ENCODE data around the gene ITPRID1.

DNA sequence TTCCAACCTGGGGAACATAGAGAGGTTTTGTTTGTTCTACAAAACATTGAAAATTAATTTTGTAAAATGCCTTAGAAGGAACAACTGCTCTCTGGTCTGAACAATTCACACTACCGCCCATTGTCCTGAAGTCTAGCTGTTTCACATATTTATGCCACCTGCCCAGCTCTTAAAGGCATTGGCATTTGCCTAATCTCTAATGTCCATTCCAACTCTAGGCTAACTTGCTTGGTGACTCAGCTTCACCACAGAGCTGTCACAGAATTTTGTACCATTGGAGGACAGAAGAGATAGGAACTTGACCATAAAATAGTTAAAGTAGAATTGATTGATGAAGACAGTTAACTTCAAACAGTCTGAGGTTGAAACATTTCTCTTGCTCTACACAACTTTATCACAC is 119.6 kb downstream of the ITPRID1 start:
- no peak for TF ChIP-seq YY1 (IDR thresholded peaks at IDR 0.05; ENCODE audit: insufficient read depth, insufficient read length)
- TF ChIP-seq SUZ12 (IDR thresholded peaks at IDR 0.05; ENCODE audit: extremely low read depth, insufficient read depth, insufficient read length) = no peak

Data from NT2/D1 (cell line).